ENCODE results near the gene BIK.

GRCh38 chr22:43164636-43165035 is 54.1 kb downstream of the BIK start:
- TF ChIP-seq CTCF (conservative IDR thresholded peaks at IDR 0.05 in 1 of 2, IDR thresholded peaks at IDR 0.05 in 1 of 2; ENCODE audit: low read depth in 1 of 2, low read length in 2 of 2), result no peak
- TF ChIP-seq EZH2 (IDR thresholded peaks at IDR 0.05; ENCODE audit: low read length, missing control alignments), result no peak

All from fibroblast of lung (primary cell).